Measurements from ENCODE around the gene FNIP1. TPM values are rescaled to one million over a fixed set of nuclear protein-coding genes. Genes with fewer than 3 reads are reported as not detected.

FNIP1 gene
- total RNA-seq, 1 experiment from 2014 or later = 17.6 TPM

- H3K27me3 ChIP-seq (ENCODE audit: control insufficient read depth, insufficient read depth, low read length) = no peaks in the 10 kb centered on the region
- DNase-seq = no peak
Measured at GRCh38 chr5:131773805-131774204, 23.0 kb downstream of the FNIP1 start.

DNA sequence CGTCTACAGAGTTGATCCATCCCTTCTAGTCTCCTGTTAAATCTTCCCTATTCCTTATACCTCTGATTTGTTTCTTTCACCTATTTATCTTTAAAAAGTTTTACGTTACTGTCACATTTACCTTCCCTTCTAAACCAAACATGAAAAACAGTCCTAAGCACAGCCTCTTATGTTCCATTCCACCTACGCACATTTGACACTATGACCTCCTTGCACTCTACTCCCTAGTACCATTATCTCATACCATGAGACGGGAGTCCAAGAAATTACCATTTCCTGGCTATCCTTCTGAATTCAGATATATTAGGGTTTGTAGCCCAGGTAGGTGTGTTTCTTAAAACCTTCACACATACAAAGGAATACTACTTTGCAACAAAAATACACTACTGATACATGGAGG lies 25.1 kb downstream of the FNIP1 start:
- Histone ChIP-seq H3K36me3 (replicated peaks; ENCODE audit: control insufficient read depth, insufficient read depth, low read length) (no peaks in the 10 kb centered on the region), H3K4me3 (ENCODE audit: insufficient read depth, low read depth, low read length) (no peak overlapping the region), H3K27me3 (ENCODE audit: control insufficient read depth, insufficient read depth, low read length) (no peaks in the 10 kb centered on the region)
- DNase-seq = no peak

More at GRCh38 chr5:131773805-131774204, 23.0 kb downstream of the FNIP1 start:
- no peaks in the 10 kb centered on the region for H3K36me3 ChIP-seq (replicated peaks; ENCODE audit: control insufficient read depth, insufficient read depth, low read length)
- H3K4me3 ChIP-seq (ENCODE audit: insufficient read depth, low read depth, low read length) = no peak overlapping the region

DNA sequence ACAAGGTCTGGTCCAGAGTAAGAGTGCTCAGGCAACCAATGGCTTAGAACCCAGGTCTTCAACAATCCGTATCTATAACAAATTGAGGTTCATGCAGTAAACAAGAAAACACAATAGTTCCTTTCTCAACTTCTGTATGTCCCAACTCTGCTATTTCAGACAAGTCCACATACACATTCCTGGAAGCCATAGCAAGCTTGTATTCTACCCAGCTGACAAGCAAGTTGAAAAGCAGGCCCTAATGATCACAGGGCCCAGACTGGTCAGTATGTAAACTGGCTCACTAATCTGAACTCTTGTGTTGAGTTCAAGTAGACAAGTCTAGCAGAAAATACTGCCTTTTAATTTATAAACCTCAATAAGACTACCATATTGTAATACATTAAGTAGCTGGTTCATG lies 26.9 kb downstream of the FNIP1 start:
- Histone ChIP-seq H3K4me3 (ENCODE audit: insufficient read depth, low read depth, low read length) (no peak overlapping the region), H3K27me3 (ENCODE audit: control insufficient read depth, insufficient read depth, low read length) (no peaks in the 10 kb centered on the region), H3K36me3 (replicated peaks; ENCODE audit: control insufficient read depth, insufficient read depth, low read length) (no peaks in the 10 kb centered on the region)
- DNase-seq = no peak

DNA sequence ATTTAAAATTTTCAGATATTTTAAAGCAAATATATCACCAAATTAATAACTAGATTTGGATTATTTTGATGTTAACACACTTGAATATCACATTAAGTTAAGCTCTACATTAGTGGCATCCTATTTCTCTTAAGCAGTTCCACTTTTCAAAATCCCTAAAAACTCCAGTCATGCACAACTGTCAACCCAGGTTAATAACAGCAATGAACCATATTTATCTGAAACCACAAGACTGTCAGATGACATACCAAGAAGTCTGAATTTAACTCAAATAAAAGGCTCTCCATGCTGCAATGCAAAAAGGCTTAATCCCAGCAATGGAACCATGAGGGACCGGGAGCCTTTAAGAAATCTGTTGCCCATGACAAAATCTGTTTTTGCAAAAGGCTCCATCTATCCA lies 27.5 kb downstream of the FNIP1 start:
- Histone ChIP-seq H3K4me3 (ENCODE audit: insufficient read depth, low read depth, low read length) (no peak overlapping the region), H3K36me3 (replicated peaks; ENCODE audit: control insufficient read depth, insufficient read depth, low read length) (no peaks in the 10 kb centered on the region), H3K27me3 (ENCODE audit: control insufficient read depth, insufficient read depth, low read length) (no peaks in the 10 kb centered on the region)
- no peak for DNase-seq

- Histone ChIP-seq H3K4me3 (ENCODE audit: insufficient read depth, low read depth, low read length) (no peak overlapping the region), H3K36me3 (replicated peaks; ENCODE audit: control insufficient read depth, insufficient read depth, low read length) (no peaks in the 10 kb centered on the region), H3K27me3 (ENCODE audit: control insufficient read depth, insufficient read depth, low read length) (no peaks in the 10 kb centered on the region)
- DNase-seq = no peak
Measured at GRCh38 chr5:131767891-131768290, 28.9 kb downstream of the FNIP1 start.

- DNase-seq = no peak
- Histone ChIP-seq H3K4me3 (ENCODE audit: insufficient read depth, low read depth, low read length) (no peak overlapping the region), H3K36me3 (replicated peaks; ENCODE audit: control insufficient read depth, insufficient read depth, low read length) (no peaks in the 10 kb centered on the region), H3K27me3 (ENCODE audit: control insufficient read depth, insufficient read depth, low read length) (no peaks in the 10 kb centered on the region)
Measured at GRCh38 chr5:131766689-131767088, 30.1 kb downstream of the FNIP1 start.

- DNase-seq = no peak
- H3K27me3 ChIP-seq (ENCODE audit: control insufficient read depth, insufficient read depth, low read length) = no peaks in the 10 kb centered on the region
- no peak overlapping the region for H3K4me3 ChIP-seq (ENCODE audit: insufficient read depth, low read depth, low read length)
- no peaks in the 10 kb centered on the region for H3K36me3 ChIP-seq (replicated peaks; ENCODE audit: control insufficient read depth, insufficient read depth, low read length)
Measured at GRCh38 chr5:131765261-131765660, 31.6 kb downstream of the FNIP1 start.

DNA sequence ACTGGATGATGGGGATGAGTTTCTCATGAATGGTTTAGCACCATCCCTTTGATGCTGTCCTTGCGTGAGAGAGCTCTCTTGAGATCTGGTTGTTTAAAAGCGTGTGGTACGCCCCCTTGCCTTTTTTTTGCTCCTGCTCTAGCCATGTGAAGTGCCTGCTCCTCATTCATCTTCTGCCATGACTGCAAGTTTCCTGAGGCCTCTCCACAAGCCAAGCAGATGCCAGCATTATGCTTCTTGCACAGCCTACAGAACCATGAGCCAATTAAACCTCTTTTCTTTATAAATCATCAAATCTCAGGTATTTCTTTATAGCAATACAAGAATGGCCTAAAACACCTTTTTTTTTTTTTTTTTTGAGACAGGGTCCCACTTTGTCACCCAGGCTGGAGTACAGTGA lies 32.8 kb downstream of the FNIP1 start:
- Histone ChIP-seq H3K36me3 (replicated peaks; ENCODE audit: control insufficient read depth, insufficient read depth, low read length) (no peaks in the 10 kb centered on the region), H3K27me3 (ENCODE audit: control insufficient read depth, insufficient read depth, low read length) (no peaks in the 10 kb centered on the region), H3K4me3 (ENCODE audit: insufficient read depth, low read depth, low read length) (no peak overlapping the region)
- no peak for DNase-seq

- Histone ChIP-seq H3K4me3 (ENCODE audit: insufficient read depth, low read depth, low read length) (no peak overlapping the region), H3K36me3 (replicated peaks; ENCODE audit: control insufficient read depth, insufficient read depth, low read length) (no peaks in the 10 kb centered on the region), H3K27me3 (ENCODE audit: control insufficient read depth, insufficient read depth, low read length) (no peaks in the 10 kb centered on the region)
- DNase-seq = no peak
Measured at GRCh38 chr5:131760793-131761192, 36.0 kb downstream of the FNIP1 start.

DNA sequence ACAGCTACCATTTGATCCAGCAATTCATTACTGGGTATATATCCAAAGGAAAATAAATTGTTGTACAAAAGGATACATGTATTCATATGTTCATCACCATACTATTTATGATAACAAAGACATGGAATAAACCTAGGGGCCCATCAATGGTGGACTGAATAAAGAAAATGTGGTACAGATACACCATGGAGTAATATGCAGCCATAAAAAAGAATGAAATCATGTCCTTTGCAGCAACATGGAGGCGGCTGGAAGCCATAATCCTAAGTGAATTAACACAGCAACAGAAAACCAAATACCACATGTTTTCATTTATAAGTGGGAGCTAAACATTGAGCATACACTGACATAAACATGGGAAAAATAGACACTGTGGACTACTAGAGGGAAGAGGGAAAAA lies 37.1 kb downstream of the FNIP1 start:
- DNase-seq = no peak
- Histone ChIP-seq H3K36me3 (replicated peaks; ENCODE audit: control insufficient read depth, insufficient read depth, low read length) (no peaks in the 10 kb centered on the region), H3K27me3 (ENCODE audit: control insufficient read depth, insufficient read depth, low read length) (no peaks in the 10 kb centered on the region), H3K4me3 (ENCODE audit: insufficient read depth, low read depth, low read length) (no peak overlapping the region)

DNA sequence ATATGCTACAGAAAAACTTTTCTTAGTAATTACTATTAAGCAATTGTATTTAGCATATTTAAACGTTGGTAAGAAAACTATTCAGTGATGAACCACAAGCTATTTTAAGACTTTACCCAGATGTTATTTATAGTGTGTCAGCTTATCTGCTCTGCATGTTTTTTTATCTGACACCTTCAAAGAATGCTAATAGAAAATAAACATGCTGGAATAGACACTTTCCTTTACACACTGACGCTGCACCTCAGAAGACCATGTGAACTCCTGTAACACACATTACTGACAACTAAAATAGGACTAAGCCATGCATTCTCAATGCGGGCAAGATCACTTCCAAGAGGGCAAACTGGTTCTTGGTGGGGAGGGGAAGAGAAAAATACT lies 38.3 kb downstream of the FNIP1 start:
- Histone ChIP-seq H3K27me3 (ENCODE audit: control insufficient read depth, insufficient read depth, low read length) (no peaks in the 10 kb centered on the region), H3K4me3 (ENCODE audit: insufficient read depth, low read depth, low read length) (no peak overlapping the region), H3K36me3 (replicated peaks; ENCODE audit: control insufficient read depth, insufficient read depth, low read length) (no peaks in the 10 kb centered on the region)
- no peak for DNase-seq

GRCh38 chr5:131757830-131758519 lies 38.8 kb downstream of the FNIP1 start:
- H3K4me3 ChIP-seq (ENCODE audit: insufficient read depth, low read depth, low read length) = no peak overlapping the region
- DNase-seq = no peak
- no peaks in the 10 kb centered on the region for H3K27me3 ChIP-seq (ENCODE audit: control insufficient read depth, insufficient read depth, low read length)
- no peaks in the 10 kb centered on the region for H3K36me3 ChIP-seq (replicated peaks; ENCODE audit: control insufficient read depth, insufficient read depth, low read length)

DNA sequence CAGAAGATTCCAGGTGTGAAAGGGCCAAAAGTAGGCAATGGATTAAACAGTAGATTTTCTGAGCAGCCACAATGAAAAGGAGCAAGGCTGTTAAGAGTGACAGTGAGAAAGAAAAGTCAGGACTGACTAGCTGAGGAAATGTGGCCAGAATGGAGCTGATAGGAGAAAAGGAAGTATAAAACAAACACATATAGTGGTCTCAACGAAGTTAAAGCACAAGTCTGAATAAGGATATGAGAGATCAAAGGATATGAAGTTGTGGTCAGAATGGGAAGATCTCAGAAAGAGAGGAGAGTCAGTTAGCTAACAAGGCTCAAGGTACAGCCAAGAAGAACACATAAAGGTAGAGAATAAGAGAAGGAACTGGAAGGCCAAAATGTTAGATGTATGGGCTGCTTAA lies 39.9 kb downstream of the FNIP1 start:
- Histone ChIP-seq H3K27me3 (ENCODE audit: control insufficient read depth, insufficient read depth, low read length) (no peaks in the 10 kb centered on the region), H3K36me3 (replicated peaks; ENCODE audit: control insufficient read depth, insufficient read depth, low read length) (no peaks in the 10 kb centered on the region), H3K4me3 (ENCODE audit: insufficient read depth, low read depth, low read length) (no peak overlapping the region)
- no peak for DNase-seq

GRCh38 chr5:131754363-131754762 lies 42.5 kb downstream of the FNIP1 start:
- Histone ChIP-seq H3K36me3 (replicated peaks; ENCODE audit: control insufficient read depth, insufficient read depth, low read length) (no peaks in the 10 kb centered on the region), H3K4me3 (ENCODE audit: insufficient read depth, low read depth, low read length) (no peak overlapping the region), H3K27me3 (ENCODE audit: control insufficient read depth, insufficient read depth, low read length) (no peaks in the 10 kb centered on the region)
- DNase-seq = no peak

DNA sequence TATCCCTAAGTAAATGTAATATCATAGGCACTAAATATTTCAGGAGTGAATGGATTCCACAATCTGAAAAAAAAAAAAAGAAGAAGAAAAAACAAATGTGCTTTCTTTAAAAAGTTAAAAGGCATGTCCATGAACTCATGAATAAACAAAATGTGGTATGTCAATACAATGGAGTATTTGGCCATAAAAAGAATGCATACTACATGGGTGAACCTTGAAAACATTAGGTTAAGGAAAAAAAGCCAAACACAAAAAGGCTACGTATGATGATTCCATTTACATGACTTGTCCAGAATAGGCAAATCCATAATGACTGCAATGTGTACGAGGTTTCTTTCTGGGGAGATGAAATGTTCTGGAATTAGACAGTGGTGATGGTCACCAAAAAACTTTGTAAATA lies 45.3 kb downstream of the FNIP1 start:
- DNase-seq = no peak
- Histone ChIP-seq H3K36me3 (replicated peaks; ENCODE audit: control insufficient read depth, insufficient read depth, low read length) (no peaks in the 10 kb centered on the region), H3K4me3 (ENCODE audit: insufficient read depth, low read depth, low read length) (no peak overlapping the region), H3K27me3 (ENCODE audit: control insufficient read depth, insufficient read depth, low read length) (no peaks in the 10 kb centered on the region)
